GM19025 (cell line): ENCODE data around the gene SMAD1.

Source experiments
- ATAC-seq: cut with Tn5 transposase; IDR thresholded peaks from one replicate; pipeline ENCODE4 v1.9.1; 2021; ENCODE audit warnings: mild to moderate bottlenecking, low read depth, moderate library complexity; ENCODE audit not compliant: unreplicated experiment

Gene SMAD1

DNA sequence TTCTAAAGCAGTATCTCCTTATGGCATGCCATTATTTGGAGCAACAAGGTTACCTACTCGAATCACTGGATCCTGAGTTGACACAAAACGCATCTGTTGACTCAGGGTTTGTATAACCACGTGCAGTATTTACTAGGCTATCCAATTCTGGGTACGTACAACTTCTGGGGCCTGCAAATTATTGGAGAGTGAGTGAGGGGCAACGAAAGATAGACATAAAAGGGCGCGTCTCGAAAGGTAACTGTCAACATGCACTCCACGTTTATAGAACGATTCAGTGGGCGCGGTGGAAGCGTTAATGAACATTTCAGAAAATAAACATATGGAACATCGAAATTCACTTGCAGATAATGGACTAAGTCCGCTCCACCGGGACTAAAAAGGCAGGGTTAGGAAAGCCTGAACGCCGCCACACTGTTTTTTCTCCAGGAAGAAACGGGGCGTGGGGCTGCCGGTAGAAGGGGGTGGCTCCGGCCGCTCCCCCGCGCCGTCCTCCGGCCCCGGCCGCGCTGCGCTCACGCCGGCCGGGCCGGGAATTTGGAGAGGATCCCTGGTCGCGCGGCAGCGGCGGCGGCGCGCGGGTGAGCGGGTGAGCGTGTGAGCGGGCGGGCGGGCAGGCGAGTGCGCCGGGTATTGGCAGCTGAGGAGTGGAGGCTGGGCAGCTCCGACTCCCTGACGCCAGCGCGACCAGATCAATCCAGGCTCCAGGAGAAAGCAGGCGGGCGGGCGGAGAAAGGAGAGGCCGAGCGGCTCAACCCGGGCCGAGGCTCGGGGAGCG is at the start of gene SMAD1:
TSS of gene SMAD1 (plus strand) at position 690 of the 778 bp plus-strand sequence. CDS start 32,761 bp downstream, outside the sequence.
- ATAC-seq: peak; percentile 50

DNA sequence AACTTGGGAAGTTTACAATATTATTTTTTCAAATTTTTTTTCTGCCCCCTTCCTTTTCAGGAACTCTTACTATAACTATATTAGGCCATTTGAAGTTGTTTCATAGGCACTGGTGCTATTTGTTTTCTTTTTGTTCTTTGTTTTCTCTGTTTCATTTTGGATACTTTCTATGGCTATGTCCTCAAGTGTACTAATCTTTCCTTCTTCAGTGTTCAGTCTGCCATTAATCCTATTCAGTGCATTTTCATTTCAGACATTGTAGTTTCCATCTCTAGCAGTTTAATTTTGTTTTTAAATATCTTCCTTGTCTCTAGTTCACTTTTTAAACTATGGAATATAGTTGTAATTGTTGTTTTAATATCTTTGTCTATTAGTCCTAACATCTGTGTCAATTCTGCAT is 48.0 kb upstream of the SMAD1 start:
- no peak for ATAC-seq

DNA sequence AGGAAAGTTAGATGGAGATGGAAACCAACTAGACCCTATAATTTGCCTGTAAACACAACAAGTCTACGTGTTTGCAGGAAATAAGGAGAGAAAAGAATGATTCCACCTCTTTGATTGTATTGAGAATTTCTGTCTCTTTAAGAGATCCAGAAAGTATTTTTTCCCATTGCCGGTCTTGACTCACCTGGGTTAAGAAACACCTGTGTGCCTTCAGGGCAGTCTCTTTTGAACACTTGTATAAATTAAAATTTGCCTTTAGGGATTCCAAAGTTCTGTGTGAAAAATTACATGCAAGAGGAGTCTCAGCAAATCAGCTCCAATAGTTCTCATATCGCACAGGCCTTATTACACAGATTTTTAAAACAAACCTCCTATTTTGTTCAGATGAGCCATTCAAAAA is 46.0 kb upstream of the SMAD1 start:
- no peak for ATAC-seq

DNA sequence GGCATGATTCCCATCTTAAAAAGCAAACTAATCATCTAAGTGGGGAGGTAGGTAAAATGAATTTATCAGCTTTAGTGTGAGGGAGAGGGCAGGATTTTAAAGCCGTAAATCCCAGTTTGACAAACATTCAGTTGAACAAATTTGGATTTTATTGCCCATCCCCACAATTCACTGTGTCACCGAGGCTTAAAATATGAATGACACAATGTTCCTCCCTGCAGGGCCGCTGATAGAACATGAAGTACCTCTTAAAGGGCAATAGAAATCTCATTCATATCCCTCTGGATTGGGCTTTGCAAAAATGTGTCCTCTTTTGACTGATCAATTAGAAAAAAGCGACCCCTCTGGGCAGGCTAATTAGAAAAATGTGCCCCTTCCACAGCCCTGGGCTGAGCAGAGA is 45.5 kb upstream of the SMAD1 start:
- ATAC-seq: no peak

DNA sequence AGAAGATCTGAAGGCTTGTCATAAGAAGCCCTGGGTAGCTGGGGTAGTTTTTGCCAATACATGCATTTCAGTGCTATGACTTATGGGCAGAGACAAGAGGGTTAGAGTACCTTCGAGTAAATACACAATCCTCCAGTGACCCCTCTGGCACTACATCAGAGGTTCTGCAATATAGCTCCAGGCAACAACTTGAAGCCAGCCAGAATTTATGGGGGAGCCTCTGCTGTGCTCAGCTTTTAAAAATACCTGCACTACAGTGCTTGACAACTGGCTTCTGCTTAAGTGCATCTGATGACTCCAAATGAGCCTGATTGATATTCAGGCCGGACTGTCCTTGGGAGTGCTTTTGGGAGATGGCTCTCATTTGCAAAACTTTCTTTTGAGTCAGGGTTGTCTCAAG is 44.9 kb upstream of the SMAD1 start:
- ATAC-seq: no peak

DNA sequence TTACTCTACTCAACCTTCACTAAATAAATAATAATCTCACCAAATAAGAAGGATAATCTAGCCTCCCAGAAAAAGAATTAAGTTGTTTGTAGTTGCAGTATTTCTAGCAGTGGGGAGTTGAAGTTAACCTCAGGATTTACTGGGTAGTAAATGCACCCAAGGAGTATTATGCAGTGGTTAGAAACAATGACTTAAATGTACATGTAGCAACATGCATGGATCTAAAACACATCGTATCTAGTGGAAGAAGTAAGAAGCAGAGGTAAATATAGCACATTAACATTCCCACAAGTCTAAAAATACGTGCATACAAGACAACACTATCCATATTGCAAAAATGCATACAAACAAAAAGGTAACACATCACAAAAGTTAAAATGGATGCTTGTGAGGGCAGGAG is 44.2 kb upstream of the SMAD1 start:
- ATAC-seq: no peak

DNA sequence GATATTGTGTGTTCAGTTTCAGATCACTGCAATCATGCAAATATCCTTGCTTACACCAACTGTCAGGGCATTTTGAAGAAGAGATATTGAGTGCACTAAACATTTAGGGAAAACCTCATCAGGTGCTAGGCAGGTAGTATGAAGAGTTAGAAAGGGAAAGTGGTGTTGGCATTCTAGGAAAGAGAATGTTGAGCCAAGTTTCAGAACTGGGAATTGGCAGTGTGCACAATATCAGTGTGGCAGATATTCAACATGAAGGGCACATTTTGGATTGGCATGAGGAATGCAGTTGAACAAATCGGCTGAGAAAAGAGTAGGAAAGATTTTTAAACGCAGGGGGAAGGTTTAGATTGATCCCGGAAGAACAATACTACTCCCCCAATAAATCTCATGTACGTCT is 43.4 kb upstream of the SMAD1 start:
- no peak for ATAC-seq

DNA sequence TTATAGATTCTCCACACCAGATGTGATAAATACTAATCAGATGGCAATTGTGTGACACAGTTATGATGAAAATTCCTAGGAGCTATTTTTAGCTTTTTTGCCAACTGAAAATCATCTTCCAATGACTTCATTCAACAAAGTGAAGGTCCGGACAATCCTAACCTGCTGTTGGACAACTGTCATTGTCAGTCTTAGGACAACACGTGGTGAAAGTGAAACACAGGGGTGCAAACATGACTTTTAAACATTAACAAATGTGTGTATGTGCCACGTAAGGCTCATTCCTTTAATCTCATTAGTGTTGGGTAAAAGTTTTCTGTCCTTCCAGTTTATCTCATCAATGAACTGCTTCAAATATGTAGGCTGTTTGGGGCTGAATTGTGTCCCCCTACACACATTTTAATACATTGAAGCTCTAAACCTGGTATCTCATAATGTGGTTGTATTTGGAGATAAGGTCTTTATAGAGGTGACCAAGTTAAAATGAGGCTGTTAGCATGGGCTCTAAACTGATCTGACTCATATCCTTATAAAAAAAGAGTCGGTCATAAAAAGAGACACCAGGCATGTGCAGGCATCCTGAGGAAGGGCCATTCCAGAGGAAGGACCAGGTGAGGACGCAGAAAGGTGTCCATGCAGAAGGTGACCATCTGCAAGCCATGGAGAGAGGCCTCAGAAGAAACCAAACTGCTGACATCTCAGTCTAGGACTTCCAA is 41.2 kb upstream of the SMAD1 start:
- no peak for ATAC-seq

DNA sequence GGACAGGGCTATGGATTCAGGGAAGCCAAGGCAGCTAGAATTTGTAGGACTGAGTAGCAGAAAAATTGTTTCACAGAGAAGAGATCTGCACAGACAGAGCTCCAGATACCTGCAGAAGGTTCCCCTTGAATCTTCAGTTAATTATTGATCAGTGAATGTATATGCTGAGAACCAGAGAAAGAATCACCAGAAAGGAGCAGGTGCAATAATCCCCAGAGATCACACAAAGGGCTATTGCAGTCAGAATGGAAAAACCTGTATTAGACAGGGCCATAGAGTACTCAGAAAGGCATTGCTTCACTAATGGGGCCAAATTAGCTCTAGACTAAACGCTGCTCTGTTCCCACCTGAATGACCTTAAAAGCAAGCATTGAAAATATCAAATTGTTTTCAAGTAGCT is 35.5 kb upstream of the SMAD1 start:
- ATAC-seq: peak; percentile 86

DNA sequence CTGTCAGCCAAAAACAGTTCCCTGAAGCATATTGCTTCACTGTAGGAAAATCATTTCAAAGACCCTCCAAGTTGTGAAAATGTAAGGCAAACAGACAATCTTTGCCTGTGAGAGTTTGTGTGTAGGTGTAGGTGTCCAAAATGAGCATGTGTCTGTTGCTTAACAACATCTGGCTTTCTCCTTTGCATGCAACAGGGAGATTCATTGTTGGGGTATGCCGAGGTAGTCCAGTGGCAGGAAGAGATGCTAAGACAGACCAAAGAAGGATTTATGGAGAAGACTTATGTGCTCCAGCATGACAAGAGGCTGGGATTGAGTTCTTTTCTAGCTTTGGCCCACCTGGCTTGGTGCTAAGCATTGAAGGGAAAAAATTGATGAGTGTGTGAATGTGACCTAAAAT is 29.8 kb upstream of the SMAD1 start:
- ATAC-seq: no peak

DNA sequence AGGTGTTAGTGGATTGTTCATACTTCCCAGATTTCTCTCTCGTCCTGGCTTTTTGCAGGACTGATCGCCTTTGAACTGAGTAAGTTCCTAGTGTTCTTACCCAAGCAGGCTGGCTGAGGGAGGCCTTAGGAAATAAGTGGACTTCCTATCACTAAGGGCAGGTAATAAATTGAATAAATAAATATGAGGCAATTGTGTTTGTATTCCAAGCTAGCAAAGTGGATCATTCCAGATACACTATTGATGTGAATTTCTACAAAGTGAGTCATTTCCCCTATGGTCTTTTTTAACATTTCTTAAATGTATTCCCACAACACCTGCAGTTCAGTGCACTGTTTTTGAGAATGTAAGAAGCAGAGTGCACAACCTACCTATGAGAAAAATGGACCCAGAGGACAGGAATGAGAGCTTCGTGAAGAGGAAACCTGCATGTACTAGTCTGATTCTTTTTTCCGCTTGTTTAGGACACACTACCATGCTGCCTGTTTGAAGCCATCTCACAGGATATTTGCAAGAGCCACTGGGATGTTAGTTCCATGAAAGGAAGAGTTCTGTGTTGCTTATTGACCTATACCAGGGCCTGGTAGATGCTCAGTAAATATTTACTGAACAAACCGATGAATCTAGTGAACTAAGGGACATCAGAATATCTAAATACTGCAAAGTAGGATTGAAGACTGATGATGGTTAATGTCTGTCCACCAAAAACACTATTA is 29.0 kb upstream of the SMAD1 start:
- no peak for ATAC-seq

DNA sequence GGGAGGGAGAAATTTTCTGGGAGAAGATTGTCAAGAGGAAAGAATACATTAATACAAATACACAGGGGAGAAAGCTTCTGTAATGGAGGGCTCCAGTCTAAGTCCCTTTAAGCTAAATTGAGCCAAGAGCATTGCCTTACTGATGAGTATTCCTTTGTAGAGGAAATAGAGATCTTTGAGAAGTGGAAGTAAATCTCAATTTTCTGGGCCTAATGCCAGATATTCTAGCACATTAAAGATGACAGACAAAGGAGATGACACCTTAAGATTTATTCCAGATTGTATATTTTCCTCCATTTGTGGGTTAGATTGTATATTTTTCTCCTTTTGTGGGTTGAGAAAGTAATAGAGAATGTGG is 28.5 kb upstream of the SMAD1 start:
- ATAC-seq: no peak

DNA sequence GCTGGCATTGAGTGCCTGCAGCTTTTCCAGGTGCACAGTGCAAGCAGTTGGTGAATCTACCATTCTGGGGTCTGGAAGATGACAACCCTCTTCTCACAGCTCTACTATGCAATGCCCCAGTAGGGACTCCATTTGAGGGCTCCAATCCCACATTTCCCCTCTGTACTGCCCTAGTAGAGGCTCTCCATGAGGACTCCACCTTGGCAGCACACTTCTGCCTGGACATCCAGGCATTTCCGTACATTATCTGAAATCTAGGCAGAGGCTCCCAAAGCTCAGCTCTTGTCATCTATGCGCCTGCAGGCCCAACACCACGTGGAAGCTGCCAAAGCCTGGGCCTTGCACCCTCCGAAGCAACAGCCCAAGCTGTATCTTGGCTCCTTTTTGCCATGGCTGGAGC is 8.4 kb upstream of the SMAD1 start:
- ATAC-seq: no peak

DNA sequence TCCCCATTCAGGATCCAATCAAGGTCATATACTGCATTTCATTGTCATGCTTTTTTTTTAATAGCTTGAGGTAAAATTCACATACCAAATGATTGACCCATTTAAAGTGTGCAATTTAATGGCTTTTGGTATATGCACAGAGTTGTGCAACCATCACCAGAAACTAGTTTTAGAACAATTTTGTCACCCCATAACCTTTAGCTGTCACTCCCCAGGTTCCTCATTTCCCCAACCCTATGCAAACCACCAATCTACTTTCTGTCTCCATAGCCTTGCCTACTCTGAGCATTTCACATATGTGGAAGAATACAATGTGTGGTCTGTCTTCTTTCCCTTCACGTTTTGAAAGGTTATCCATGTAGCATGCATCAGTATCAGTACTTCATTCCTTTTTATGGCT is 1.4 kb upstream of the SMAD1 start:
- no peak for ATAC-seq

DNA sequence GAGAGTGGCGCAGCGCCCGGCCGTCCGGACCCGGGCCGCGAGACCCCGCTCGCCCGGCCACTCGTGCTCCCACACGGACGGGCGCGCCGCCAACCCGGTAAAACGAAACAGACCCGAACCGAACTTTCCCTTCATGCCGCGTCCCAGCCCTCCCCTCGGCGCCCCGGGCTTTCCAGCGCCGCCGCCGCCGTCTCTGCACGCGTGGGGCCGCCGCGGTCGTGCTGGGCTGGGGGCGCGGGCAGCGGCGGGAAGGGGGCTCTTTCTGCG is 222 bp downstream of the SMAD1 start:
- ATAC-seq: no peak

DNA sequence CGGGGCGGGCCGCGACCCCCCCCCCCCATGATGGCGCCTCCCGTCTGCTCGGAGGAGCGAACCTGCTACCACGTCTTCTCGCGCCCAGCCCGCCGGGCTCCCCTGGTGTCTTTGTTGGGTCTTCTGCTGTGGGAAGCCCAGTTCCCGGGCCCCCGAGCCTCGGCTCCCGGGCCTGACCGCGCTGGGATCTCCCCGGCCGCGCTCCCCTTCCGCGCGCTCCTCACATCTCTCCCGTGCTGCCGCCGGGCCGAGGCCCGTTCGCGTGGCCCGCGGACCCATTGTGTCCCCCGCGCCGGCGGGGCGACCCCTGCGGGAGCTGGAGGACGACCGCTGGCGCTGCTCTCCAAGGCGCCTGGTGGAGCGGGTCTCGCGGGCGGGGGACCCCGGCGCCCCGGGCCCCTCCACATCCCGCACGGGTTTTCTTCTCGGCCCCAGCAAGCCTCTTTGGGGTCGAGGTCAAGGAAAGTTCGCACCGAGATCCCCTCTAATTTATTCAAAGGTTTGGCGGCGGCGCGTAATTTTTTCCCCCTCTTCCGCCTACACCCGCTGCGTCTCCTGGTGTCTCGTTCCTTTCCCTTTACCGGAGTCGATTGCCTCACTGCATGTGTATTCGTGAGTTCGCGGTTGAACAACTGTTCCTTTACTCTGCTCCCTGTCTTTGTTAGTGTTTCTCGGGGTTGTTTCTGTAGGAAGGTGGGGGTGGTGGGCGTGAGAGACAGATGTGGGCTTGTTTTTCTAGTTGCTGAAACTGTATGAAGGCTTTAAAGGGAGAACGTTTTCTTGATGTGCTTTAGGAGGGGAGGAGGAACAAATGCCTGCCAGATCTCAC is 770 bp downstream of the SMAD1 start:
- ATAC-seq: peak; percentile 31

DNA sequence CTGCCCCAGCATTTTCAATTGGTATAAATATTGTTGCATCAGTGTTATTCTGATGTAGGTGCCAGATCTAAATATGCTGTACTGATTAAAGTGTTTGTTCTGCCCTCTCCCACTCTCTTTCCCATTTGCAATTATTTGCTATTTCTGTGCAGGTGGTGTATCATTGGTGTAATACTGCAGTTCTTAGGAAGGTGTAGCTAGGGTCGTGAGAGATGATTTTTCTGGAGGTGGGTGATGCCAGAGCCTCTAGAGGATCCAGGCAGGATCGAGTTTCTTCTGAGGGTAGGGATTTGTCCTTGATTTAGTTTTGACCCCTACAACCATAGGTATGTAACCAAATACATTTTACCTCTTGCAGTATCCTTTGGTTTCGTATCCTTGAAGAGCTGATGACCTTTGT is 1.9 kb downstream of the SMAD1 start:
- no peak for ATAC-seq

DNA sequence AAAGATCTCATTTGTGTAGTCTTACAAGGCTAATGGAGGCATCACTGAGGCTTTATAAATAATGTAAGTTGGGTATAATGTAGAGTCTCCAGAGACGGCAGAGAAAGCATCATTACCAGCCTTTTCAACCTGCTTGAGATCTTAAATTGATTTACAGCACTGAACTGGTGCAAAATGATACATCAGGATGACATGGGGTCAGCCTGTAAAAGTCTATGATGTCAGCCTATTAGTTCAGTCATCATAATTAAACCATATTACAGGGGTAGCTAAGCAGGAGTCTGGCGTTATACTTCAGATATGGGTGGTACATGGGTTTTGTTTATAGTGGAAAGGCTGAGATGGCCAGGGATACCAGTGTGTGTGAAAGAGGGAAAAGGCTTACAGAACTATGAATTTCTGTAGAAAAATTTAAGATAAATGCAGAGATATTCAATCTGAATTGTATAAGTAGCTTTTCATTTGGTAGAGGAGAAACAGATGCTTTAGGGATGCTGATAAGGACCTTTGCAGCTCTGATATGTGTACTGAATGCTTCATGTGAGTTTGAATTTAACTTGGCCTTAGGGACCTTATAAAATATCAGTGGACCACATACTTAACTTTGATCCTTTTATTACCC is 2.7 kb downstream of the SMAD1 start:
- no peak for ATAC-seq

DNA sequence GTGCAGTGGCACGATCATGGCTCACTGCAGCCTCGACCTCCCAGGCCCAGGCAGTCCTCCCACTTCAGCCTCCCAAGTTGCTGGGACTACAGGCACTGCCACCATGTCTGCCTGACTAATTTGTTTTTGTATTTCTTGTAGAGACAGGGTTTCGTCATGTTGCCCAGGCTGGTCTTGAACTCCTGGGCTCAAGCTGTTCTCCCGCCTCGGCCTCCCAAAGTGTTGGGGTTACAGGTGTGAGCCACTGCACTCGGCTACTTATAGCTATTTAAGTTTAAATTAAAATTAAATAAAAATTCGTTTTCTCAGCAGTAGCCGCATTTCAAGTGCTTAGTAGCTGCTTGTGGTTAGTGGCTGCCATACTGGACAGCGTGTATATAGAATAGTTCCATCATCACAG is 3.5 kb downstream of the SMAD1 start:
- no peak for ATAC-seq

DNA sequence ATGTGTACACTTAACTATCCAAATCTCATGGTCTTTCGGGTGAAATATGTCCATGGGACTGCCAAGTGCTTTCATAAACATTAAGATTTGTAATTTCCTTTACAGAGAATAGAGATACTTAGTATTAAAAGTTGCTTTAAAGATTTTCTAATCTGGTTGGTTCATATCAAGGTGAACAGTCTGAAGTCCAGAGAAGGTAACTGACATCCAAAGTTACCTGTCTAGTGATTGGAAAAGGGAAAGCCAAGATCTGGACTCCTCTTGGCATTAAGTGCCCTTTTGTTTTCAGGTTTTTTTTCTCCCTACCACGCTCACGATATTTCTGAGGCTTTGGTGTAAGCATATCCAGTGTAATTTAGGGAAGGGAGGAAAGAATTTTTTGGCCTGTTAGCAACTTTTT is 5.0 kb downstream of the SMAD1 start:
- no peak for ATAC-seq

DNA sequence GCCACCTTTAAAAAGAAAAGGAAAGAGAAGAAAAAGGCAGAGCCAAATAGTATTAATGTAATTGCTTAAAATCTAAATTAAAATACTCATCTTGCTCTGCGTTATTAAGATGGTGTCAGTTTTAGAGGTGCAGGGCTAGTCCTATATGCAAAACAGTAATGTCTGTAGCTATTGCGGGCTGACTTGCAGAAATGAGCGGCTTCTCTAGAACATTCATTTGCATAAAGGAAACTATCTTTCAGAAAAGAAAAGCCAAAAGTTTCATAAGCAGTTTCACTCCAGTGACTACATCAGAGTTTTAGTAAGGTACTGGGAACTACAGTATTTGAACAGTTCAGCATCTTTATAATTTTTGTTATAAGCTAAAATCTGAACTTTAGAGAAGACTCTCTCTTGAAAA is 6.0 kb downstream of the SMAD1 start:
- ATAC-seq: peak; percentile 98
